ENCODE measurements around the gene SORBS1. TPM values are rescaled to one million over a fixed set of nuclear protein-coding genes. Genes with fewer than 3 reads are reported as not detected.

Gene SORBS1
- total and polyA plus RNA-seq, 4 donors = 13.1 to 68.9 (median 44.0) TPM

- Histone ChIP-seq H3K36me3 (ENCODE audit: control insufficient read depth in 4 of 4, insufficient read depth in 4 of 4, low read length in 4 of 4) (peaks cover 9 to 24% (median 15%) of the 10 kb centered on the region in 4 donors), H3K27ac (ENCODE audit: low read depth in 1 of 2, low read length in 1 of 2) (no peak overlapping the region)
- no peak for DNase-seq
These were observed 204.8 kb downstream of the SORBS1 start for GRCh38 chr10:95356190-95356955.

GRCh38 chr10:95355301-95355700 is 205.9 kb downstream of the SORBS1 start:
- Histone ChIP-seq H3K4me1 (ENCODE audit: control insufficient read depth in 5 of 5, insufficient read depth in 5 of 5, low read length in 5 of 5) (peaks cover 3 to 21% (median 9%) of the 10 kb centered on the region in 5 donors), H3K27ac (ENCODE audit: low read depth in 1 of 2, low read length in 1 of 2) (no peak overlapping the region), H3K4me3 (no peak overlapping the region), H3K27me3 (ENCODE audit: control insufficient read depth in 3 of 3, insufficient read depth in 3 of 3, low read length in 2 of 3) (no peaks in the 10 kb centered on the region), H3K36me3 (ENCODE audit: control insufficient read depth in 4 of 4, insufficient read depth in 4 of 4, low read length in 4 of 4) (peaks cover 9 to 28% (median 15%) of the 10 kb centered on the region in 4 donors), H3K9ac (ENCODE audit: insufficient read depth in 1 of 2, low read length in 2 of 2) (no peak overlapping the region), H3K9me3 (ENCODE audit: control insufficient read depth in 4 of 4, insufficient read depth in 3 of 4, low read length in 3 of 4) (no peaks in the 10 kb centered on the region)
- 75 to 77% methylated on average over 7 of the region's 7 CpGs for WGBS, 2 donors
- DNase-seq = no peak
- no peak for TF ChIP-seq CTCF (IDR thresholded peaks at IDR 0.05; ENCODE audit: control extremely low read depth, extremely low read depth)
- ATAC-seq (ENCODE audit: insufficient read depth, low FRiP score) = no peak

More at GRCh38 chr10:95356190-95356955, 204.8 kb downstream of the SORBS1 start:
- ATAC-seq (ENCODE audit: insufficient read depth, low FRiP score) = no peak
- no peak for TF ChIP-seq CTCF (IDR thresholded peaks at IDR 0.05; ENCODE audit: control extremely low read depth, extremely low read depth)
- Histone ChIP-seq H3K4me1 (ENCODE audit: control insufficient read depth in 5 of 5, insufficient read depth in 5 of 5, low read length in 5 of 5) (peaks cover 0 to 11% (median 3%) of the 10 kb centered on the region in 5 donors), H3K9me3 (ENCODE audit: control insufficient read depth in 4 of 4, insufficient read depth in 3 of 4, low read length in 3 of 4) (no peaks in the 10 kb centered on the region), H3K27me3 (ENCODE audit: control insufficient read depth in 3 of 3, insufficient read depth in 3 of 3, low read length in 2 of 3) (no peaks in the 10 kb centered on the region), H3K9ac (ENCODE audit: insufficient read depth in 1 of 2, low read length in 2 of 2) (no peak overlapping the region), H3K4me3 (no peak overlapping the region)
- WGBS, 2 donors = 96% methylated on average over 23 of the region's 23 CpGs

GRCh38 chr10:95354110-95354509 is 207.1 kb downstream of the SORBS1 start:
- Histone ChIP-seq H3K4me3 (no peak overlapping the region), H3K9ac (ENCODE audit: insufficient read depth in 1 of 2, low read length in 2 of 2) (no peak overlapping the region), H3K4me1 (ENCODE audit: control insufficient read depth in 5 of 5, insufficient read depth in 5 of 5, low read length in 5 of 5) (peaks cover 0 to 27% (median 9%) of the 10 kb centered on the region in 5 donors), H3K27me3 (ENCODE audit: control insufficient read depth in 3 of 3, insufficient read depth in 3 of 3, low read length in 2 of 3) (no peaks in the 10 kb centered on the region), H3K36me3 (ENCODE audit: control insufficient read depth in 4 of 4, insufficient read depth in 4 of 4, low read length in 4 of 4) (peaks cover 12 to 34% (median 15%) of the 10 kb centered on the region in 4 donors), H3K9me3 (ENCODE audit: control insufficient read depth in 4 of 4, insufficient read depth in 3 of 4, low read length in 3 of 4) (no peaks in the 10 kb centered on the region), H3K27ac (ENCODE audit: low read depth in 1 of 2, low read length in 1 of 2) (no peak overlapping the region)
- DNase-seq = no peak
- ATAC-seq (ENCODE audit: insufficient read depth, low FRiP score) = no peak
- no peak for TF ChIP-seq CTCF (IDR thresholded peaks at IDR 0.05; ENCODE audit: control extremely low read depth, extremely low read depth)

Measured in lung (tissue), 12 donors.